Pancreas (tissue), 8 donors: Measurements from ENCODE around the gene SLC43A3. TPM values are rescaled to one million over a fixed set of nuclear protein-coding genes. Genes with fewer than 3 reads are reported as not detected.

Experiments used
- polyA plus RNA-seq, 2 donors: library from polyadenylated mRNA; stranded (reverse); fragments of 200-250 nt; gene quantifications; one replicate each; pipeline ENCODE4 v1.2.3, GENCODE V29; 2013
- total RNA-seq, 6 donors: library from RNA; stranded (reverse); fragmentation: NEBNext Ultra II Directional in 4 of 6; extraction: Animal tissue kit (Norgen Biotek cat#: 25700) in 4 of 6; gene quantifications; one replicate each; pipeline versions ENCODE4 v1.2.1 to v1.2.4, GENCODE V29; 2021 to 2023
- donor health status: healthy with polysubstance abuse.
- donor health status: DM: no; HTN: no; CAD: no; lungs with moderate emphysema.
- donor health status: DM: no; HTN: no; CAD: no.
- donor health status: Bipolar disorder and iron deficiency.
- donor health status: DM: yes; HTN: yes; CAD: no.
- donor health status: DM: no; HTN: no; CAD: no.
- donor health status: DM: no; HTN: no; CAD: no.
- donor health status: DM: yes; HTN: yes; CAD: no.

The SLC43A3 gene
- total and polyA plus RNA-seq, 8 donors = 6.7 to 34.9 (median 13.7) TPM

Other genes with a start within 250 kb of the SLC43A3 start
- gene LRRC55, start 245.2 kb downstream of the SLC43A3 start, total RNA-seq = 1 to 10 TPM in 1 of 6 donors, under 1 TPM in 5; 0.03 to 1.2 (median 0.06) TPM
- gene LRRC55, start 245.2 kb downstream of the SLC43A3 start, polyA plus RNA-seq = under 1 TPM; 0.08 to 0.21 TPM
- gene APLNR, start 189.9 kb downstream of the SLC43A3 start, total RNA-seq = 1 to 10 TPM in 4 of 6 donors, under 1 TPM in 2; 0.41 to 7.3 (median 1.7) TPM
- gene APLNR, start 189.9 kb downstream of the SLC43A3 start, polyA plus RNA-seq = 1 to 10 TPM in 1 of 2 donors, under 1 TPM in 1; 0.19 to 1.2 TPM
- 100 to 1,000 TPM in 1 of 6 donors, 10 to 100 TPM in 5; 63.4 to 109 (median 77.3) TPM for gene TNKS1BP1, start 102.2 kb downstream of the SLC43A3 start, total RNA-seq
- 100 to 1,000 TPM; 111 to 172 TPM for gene TNKS1BP1, start 102.2 kb downstream of the SLC43A3 start, polyA plus RNA-seq
- gene SSRP1, start 91.2 kb downstream of the SLC43A3 start, total RNA-seq = 10 to 100 TPM; 35.3 to 61.9 (median 45.4) TPM
- 10 to 100 TPM; 20.5 to 41.8 TPM for gene SSRP1, start 91.2 kb downstream of the SLC43A3 start, polyA plus RNA-seq
- gene P2RX3, start 88.8 kb downstream of the SLC43A3 start, total RNA-seq = under 1 TPM in 2 of 6 donors, not detected in 4; 0.16 TPM
- gene P2RX3, start 88.8 kb downstream of the SLC43A3 start, polyA plus RNA-seq = under 1 TPM in 1 of 2 donors, not detected in 1; 0.07 TPM
- not detected for gene PRG3, start 46.0 kb downstream of the SLC43A3 start, total RNA-seq
- not detected for gene PRG3, start 46.0 kb downstream of the SLC43A3 start, polyA plus RNA-seq
- gene PRG2, start 36.5 kb downstream of the SLC43A3 start, total RNA-seq = not detected
- gene PRG2, start 36.5 kb downstream of the SLC43A3 start, polyA plus RNA-seq = under 1 TPM; 0.57 to 0.96 TPM
- gene RTN4RL2, start 33.4 kb upstream of the SLC43A3 start, total RNA-seq = 1 to 10 TPM in 3 of 6 donors, under 1 TPM in 3; 0.55 to 2.7 (median 1.1) TPM
- 1 to 10 TPM; 1.4 to 2.6 TPM for gene RTN4RL2, start 33.4 kb upstream of the SLC43A3 start, polyA plus RNA-seq
- 100 to 1,000 TPM in 4 of 6 donors, 10 to 100 TPM in 2; 78.3 to 280 (median 137) TPM for gene SLC43A1, start 88.6 kb upstream of the SLC43A3 start, total RNA-seq
- gene SLC43A1, start 88.6 kb upstream of the SLC43A3 start, polyA plus RNA-seq = 100 to 1,000 TPM; 100 to 110 TPM
- gene TIMM10, start 103.6 kb upstream of the SLC43A3 start, total RNA-seq = 10 to 100 TPM; 12.2 to 32.6 (median 21.7) TPM
- gene TIMM10, start 103.6 kb upstream of the SLC43A3 start, polyA plus RNA-seq = 10 to 100 TPM; 15.7 to 25.8 TPM
- gene SMTNL1, start 110.5 kb upstream of the SLC43A3 start, total RNA-seq = not detected
- gene SMTNL1, start 110.5 kb upstream of the SLC43A3 start, polyA plus RNA-seq = not detected
- 10 to 100 TPM in 5 of 6 donors, 1 to 10 TPM in 1; 9.6 to 46.4 (median 11.5) TPM for gene UBE2L6, start 140.6 kb upstream of the SLC43A3 start, total RNA-seq
- gene UBE2L6, start 140.6 kb upstream of the SLC43A3 start, polyA plus RNA-seq = 10 to 100 TPM; 12.9 to 18.9 TPM
- 100 to 1,000 TPM; 135 to 399 (median 170) TPM for gene SERPING1, start 170.6 kb upstream of the SLC43A3 start, total RNA-seq
- gene SERPING1, start 170.6 kb upstream of the SLC43A3 start, polyA plus RNA-seq = 100 to 1,000 TPM; 292 to 360 TPM
- gene YPEL4, start 222.8 kb upstream of the SLC43A3 start, total RNA-seq = under 1 TPM in 5 of 6 donors, not detected in 1; 0.12 to 0.32 (median 0.25) TPM
- gene YPEL4, start 222.8 kb upstream of the SLC43A3 start, polyA plus RNA-seq = under 1 TPM; 0.38 to 0.68 TPM
- gene CLP1, start 230.6 kb upstream of the SLC43A3 start, total RNA-seq = 1 to 10 TPM; 3.8 to 8.0 (median 6.1) TPM
- gene CLP1, start 230.6 kb upstream of the SLC43A3 start, polyA plus RNA-seq = 1 to 10 TPM; 3.2 to 7.4 TPM
- 10 to 100 TPM; 24.6 to 42.3 (median 32.4) TPM for gene ZDHHC5, start 241.0 kb upstream of the SLC43A3 start, total RNA-seq
- gene ZDHHC5, start 241.0 kb upstream of the SLC43A3 start, polyA plus RNA-seq = 10 to 100 TPM; 14.9 to 20.1 TPM